GM19023 (cell line): Measurements from ENCODE around the gene GLS.
"Not testable (repeated sequence)": the region's sequence is repeated elsewhere in the genome, so short reads cannot be mapped to it uniquely, and the experiment has no call there.

Source experiments
- ATAC-seq: cut with Tn5 transposase; IDR thresholded peaks from one replicate; pipeline ENCODE4 v1.9.1; 2021; ENCODE audit warnings: mild to moderate bottlenecking, moderate library complexity; ENCODE audit not compliant: unreplicated experiment

The GLS gene

DNA sequence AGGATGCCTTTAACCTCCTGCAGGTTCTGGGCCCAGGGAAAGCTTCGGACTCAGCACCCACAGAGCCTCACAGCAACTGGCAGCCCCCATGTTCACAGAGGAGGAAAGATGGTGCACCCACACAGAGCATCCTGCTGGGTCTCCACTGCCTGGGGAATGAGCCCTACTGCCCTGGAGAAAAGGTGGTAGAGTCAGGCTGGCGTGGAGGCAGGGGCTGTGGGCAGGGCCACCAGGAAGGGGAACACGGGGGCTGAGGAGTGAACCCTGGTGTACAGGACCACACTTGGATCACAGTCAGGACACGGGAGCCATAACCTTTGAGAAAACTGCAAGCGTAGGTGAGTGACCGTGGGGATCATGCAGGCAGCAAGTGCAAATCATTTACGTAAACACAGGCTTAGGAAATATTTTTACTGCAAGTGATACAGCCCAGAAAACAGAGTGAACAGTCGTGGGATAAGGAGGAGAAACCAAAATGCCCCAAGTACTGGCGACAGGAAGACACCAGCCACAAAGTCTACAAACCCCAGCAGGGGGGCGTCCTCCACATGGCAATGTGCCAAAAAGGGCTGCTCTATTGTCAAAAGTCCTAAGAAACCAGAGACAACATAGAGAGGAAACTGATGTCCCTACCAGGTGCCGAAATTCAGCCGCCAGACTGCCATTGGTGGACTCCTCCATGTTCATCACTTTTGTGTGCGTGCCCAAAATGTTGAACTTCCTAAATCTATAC, 105.8 kb downstream of the GLS start:
- no peak for ATAC-seq

DNA sequence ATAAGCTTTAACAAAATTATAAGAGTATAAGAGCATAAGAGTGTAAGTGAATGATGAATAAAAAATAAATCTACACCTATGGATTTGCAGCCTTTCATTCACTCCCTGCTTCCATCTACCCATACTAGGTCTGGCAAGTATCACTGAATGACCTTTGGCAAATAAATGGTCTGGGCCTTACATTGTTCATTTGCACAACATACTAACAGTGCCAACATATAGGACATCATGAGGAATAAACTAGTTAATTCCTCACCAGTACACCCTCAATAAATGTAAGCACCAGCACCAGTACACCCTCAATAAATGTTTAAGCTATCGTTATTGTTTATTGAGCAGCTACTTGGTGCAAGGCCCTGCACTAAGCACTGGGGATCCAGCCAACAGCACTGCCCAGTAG, 106.5 kb downstream of the GLS start:
- no peak for ATAC-seq

DNA sequence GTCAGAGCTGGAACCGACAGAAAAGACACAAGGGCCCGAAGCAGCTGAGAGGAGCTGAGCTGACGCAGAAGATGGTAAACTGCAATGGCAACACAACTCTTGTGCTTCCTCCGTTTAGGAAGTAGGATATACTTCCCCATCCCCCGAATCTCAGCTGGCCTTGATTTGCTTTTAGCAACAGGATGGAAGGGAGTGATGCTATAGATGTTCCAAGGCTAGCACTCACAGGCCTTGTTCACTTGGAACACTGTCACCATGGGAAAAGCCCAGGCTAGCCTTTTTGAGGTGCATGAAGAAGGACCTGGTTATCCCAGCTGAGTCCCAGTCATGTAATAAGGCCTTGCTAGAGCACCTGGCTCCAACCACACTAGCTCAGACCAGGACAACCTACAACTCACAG, 107.3 kb downstream of the GLS start:
- no peak for ATAC-seq

DNA sequence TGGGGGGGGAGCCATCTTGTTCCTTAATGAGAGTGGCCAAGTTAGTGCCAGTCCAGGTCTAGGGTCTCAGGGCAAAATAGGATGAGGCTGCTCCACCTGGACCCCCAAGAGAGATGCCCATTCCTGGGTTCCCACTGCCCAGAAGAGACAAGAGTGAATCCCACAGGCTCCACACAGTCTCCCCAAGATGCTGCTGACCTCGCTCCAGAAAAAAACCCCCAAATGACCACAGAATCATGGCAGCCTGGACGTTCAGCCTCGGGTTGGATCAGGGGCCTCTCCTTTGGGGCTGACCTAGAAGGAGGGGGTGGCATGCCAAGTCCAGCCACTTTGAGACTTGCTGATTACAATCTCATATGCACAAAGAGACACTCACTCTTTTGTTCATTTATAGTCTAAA, 108.3 kb downstream of the GLS start:
- ATAC-seq = no peak

DNA sequence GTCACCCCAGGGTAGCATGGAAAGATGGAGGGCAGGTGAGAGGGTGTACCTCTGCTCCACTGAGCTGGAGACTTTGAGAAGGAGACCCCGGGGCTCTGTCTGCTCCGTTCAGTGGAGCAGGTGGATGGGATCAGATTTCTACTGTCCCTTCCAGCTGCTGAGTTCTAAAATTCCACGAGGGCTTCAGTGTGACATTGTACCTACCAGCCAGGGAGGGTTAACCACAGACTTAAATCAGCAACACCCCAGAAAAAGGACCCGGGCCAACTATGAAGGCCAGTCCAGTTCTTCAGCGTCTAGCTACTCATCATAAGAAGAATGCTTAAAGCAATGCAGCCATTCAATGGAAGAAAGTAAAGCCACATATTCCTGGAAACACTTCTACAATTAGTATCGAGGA, 109.5 kb downstream of the GLS start:
- ATAC-seq = no peak

DNA sequence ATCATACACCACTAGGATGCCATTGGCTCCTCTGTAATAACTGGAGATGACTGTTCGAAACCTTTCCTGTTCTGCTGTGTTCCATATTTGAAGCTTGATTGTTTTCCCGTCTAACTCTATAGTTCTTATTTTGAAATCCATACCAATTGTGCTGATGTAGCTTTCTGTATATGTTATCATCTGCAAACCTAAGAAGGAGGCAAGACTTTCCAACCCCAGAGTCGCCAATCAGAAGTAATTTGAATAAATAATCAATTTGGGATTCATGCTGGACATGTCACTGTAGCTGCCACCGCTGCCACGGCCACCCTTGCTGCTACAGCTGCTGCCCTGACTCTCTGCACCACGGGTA, 112.6 kb downstream of the GLS start:
- ATAC-seq = no peak

DNA sequence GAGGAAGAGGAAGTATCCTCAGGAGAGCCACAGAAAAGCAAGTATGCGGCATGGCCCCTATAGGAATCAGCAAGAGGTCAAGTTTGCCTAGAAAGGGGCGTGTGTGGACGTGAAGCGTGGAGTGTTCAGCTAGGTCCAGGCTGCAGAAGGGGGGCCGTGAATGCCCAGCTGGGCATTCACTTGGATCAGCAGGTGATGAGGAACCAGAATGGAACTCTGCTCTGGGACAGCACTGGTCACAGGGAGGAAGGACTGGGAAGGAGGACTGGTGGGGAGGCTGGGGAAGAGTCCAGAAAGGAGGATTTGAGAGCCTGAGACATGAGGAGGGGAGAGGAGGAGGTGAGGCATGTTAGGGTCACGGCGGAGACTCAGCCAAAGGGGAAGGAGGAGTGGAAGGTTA, 113.5 kb downstream of the GLS start:
- ATAC-seq = no peak

DNA sequence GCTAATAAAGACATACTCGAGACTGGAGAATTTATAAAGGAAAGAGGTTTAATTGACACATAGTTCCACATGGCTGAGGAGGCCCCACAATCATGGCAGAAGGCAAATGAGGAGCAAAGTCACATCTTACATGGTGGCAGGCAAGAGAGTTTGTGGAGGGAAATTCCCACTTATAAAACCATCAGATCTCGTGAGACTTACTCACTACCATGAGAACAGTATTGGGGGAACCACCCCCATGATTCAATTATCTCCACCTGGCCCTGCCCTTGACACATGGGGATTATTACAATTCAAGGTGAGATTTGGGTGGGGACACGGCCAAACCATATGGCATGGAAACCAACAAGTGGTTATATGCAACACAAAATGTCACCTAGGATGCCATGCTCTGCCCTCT, 114.7 kb downstream of the GLS start:
- not testable (repeated sequence) for ATAC-seq

DNA sequence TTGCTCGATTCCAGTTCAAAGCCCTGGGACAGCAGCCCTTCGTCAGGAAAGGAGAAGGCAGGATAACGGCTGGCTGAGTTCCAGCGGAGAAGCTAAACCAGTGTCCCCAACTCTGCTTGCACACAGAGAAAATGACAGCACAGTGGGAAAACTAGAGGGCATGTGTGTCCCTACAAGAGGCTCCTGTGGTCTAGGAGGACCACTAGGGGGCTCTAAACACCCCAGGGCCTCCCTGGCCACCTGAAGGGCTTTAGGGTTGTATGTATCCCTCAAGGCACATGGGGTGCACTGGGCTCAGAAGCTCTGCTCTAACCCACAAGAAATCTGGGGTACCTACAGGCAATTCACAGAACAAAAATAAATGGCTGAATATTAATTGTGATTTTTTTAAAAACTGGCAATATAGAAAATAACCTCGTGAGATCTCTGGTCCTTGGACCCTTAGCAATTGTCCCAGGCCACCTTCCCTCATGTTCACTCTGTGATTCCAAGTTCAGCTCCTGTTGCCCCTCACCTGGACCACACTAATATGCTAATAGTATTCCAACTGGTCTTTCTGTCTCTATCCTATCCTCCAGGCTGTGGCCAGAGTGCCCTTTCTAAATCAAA, 115.8 kb downstream of the GLS start:
- ATAC-seq = no peak

DNA sequence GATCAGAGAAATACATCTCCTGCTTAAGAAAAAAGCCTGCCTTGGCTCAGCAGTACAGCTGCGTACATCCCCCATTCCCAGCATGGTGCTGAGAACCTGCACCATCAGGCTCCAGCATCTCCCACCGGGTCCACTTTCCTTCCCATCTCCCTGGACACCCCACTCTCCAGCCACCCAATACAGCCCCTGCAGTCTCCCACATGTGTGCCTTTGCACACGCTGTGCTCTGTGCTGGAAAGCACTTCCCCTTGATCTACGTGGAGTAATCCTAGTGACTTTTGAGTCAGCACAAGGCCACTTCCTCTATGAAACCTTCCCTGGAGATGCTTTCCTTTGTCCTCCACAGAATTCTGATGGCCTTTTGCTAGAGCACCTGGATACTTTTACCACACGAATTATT, 116.3 kb downstream of the GLS start:
- ATAC-seq = no peak

DNA sequence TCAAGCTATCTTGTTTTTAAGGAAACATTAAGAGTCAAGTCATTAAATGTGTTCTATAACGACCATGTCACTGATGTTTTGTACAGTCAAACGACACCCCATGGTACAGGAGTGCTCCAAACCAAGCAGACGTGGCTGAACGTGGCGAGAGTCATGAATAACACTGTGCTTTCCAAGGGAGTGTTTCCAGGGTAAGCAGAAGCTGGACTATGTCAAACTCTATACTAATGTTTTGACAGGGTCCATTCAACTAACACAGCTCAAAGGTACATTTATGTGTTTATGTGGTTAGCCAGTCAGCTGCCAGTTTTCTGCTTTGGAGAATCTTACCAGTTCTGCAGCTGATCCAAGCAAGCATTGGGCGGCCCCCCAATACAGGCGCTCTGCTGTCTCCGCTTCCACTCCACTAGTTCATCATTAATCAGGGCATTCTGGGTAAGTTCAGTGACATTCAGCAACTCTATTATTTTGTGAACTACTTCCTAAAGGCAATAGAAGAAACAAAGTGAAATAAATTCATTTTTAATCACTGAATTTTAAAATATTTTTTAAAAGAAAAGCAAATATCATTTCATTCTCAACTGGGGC, 117.0 kb downstream of the GLS start:
- no peak for ATAC-seq

DNA sequence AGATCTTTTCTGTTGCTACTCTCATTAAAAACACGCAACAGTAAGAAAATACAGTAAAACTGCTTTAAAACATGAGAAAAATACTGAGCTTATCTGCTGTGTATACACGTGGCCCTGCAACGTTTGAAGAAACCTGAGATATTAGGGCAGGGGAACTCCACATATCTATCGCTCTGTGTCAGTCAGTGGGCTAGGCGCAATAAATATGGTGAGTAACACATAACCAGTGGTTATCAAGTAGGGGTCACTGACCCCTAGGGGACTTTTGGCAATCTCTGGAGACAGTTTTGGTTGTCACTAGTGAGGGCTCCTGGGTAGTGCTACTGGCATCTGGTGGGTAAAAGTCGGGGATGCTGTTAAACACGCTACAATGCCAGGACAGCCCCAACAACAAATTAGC, 118.4 kb downstream of the GLS start:
- no peak for ATAC-seq

DNA sequence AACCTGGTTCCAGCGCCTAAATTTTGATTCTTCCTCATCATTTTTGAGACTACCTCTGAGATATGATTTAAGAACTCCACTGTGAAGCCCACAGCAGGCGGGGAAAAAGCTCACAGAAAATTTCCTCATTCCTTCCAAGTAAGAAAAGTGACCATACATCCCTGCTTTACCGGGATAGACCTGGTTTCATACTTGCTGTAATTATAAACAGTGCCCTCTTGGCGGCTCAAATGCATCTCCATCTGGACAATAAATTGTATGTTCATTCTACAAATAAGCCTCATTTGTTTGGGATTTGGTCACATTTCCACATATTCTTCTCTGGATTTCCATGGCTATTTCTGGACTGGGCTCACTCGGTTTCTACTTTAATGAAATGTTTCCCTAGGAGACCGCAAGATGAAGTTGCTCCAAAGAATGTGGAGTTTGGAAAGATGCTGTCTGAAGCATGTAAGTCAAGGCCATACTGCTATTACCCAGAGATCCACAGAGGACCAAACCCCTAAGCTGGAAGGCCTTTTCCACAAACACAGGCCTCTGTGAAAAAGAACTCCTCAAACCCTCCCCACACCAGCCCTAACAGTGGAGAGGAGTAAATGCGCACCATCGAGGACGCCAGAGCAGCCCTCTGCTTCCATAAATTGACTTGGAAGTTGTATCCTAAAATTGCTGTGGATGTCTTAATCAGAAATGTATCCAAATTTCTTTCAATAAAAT, 119.5 kb downstream of the GLS start:
- no peak for ATAC-seq

DNA sequence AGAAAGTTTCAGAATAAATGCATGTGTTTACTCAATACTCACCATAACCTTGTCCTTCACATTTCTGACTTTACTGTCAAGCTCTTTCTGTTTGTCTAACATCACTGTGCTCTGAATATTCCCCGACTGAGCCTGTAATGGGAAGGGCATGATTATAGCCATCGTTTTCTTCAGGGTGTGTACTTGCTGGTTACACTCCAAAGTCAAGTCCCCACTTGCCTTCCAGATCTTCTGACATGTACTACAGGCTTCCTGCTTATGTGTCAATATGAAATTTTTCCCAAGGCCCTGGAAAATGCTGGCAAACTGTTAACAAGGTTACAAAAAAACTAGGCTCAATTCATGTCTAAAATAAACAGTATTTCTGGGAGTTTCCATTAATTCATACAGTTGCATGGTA, 120.4 kb downstream of the GLS start:
- no peak for ATAC-seq

DNA sequence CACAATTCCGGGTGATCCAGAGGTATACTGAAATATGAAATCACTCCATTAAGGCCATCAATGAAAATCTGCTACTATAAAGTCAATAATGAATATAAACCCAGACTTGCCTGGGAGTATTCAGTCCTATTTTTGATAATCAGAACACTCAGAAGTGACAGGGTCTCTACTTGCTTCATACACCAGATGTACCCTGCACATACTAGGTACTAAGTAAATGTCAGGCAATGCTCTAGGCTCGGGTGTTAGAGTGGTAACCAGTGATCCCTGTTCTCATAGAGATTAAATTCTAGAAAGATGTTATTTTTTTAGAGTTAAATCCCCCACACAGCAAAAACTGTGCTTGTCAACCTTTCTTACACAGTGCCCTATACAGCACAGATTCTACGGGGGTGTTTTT, 121.0 kb downstream of the GLS start:
- no peak for ATAC-seq

DNA sequence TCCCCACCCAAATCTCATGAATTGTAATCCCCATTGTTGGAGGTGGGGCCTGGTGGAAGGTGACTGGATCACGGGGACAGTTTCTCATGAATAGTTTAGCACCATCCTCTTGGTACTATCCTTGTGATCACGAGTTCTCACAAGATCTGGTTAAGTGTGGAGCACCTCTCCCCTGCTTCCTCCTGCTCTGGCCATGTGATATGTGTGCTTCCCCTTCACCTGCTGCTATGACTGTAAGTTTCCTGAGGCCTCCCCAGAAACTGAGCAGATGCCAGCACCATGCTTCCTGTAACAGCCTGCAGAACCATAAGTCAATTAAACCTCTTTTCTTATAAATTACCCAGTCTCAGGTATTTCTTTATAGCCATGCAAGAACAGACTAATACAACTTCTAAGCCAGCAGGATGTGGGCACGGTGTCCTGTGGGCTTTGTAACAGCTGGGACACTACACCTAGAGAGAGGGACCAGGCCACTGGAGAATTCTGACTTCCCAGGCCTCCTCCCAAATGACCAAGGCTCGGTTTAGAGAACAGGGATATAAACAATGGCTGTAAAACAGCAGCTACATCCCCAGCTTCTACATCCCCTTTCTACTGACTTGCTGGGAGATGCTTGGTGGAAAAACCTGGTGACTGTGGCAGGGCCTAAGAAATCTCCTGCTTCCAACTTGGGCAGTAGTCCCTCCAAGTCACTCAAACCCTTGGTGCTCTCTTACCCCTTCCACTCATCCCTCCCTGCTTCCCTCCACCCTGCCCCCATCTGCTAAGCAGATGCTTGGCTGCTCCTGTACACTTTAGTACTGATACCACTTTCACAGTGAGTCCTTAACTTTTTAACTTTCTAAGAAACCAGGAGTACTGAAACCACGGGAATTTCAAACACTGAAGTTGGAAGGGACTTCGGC, 123.0 kb downstream of the GLS start:
- ATAC-seq = no peak

DNA sequence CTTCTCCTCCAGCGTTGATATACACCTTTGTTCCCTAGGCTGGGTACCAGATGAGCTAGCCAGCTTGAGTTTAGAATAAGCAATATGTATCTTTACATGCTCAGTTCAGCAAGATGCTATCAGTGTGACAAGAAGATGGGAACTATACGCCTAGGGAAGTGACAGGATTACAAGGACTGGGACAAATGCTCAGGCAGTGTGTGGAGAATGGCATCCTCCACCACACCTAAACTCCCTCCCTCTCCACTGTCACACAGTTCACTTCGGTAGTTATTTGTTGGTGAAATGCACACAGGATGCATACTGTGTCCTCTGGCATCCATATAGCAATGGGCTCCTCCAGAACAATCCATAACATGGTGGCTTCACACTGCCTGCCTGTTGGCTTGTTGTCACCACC, 125.7 kb downstream of the GLS start:
- no peak for ATAC-seq

DNA sequence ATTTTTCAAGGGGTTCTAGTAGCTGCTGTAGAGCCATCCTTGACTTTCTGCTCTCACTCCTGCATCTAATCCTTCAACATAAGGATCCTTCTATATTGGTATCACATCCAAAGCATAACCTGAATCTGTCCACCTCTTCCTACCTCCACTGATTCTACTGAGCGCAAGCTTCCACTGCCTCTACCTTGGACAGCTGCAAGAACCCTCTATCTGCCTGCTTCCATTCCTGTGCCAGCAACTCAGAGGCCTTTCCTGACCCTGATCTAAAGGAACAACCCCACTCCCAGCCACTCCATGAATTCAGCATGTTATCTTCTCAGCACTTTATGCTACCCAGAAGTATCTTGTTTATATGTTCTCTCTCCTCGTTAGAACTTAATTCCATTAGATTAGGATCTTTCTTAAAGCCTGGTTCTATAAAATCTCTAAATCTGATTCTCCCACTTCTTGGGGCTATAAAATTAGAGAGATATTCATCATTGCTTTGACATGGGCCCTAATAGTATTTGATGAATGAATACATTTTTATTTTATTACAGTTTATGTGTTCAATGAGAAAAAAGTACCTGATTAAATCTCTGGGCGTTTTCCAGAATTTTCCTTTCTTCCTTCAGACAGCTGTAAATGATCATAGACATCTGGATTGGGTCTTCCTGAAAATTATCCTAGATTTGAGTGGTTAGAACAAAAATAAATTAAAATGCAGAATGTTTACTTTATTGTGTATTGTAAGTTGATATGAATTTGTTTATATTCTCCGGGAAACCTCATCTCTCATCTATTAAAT, 126.6 kb downstream of the GLS start:
- ATAC-seq = no peak

DNA sequence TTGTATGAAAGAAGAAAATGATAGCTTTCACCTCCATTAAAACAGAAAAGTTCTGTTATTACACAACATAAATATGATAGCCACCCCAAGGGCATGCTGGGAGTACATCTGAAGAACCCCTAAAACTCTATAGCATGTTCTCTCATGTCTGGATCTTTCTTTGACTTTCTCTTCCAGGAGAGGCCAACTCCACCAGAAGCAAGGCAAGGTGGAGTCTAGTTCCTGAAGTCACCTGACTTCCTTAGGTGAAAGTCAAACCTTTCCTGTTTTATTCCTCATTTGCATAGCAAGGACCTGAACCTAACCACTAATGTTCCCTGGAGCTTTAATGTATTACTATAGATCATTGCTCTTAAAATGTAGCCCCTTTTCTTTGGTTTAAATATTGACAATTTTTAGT, 127.7 kb downstream of the GLS start:
- no peak for ATAC-seq
